ENCODE data around the gene APLN. TPM values are rescaled to one million over a fixed set of nuclear protein-coding genes. Genes with fewer than 3 reads are reported as not detected.

Gene APLN
- total RNA-seq, 1 donor from 2014 or later = 2.1 TPM

GRCh38 chrX:129653181-129653970 lies 1.4 kb downstream of the APLN start:
- Mint-ChIP-seq H3K27ac (ENCODE audit: unreplicated experiment) (peak overlapping the region; percentile 34), H3K36me3 (ENCODE audit: low read depth, unreplicated experiment) (no peaks in the 10 kb centered on the region), H3K4me1 (ENCODE audit: low read depth, unreplicated experiment) (no peaks in the 10 kb centered on the region), H3K4me3 (ENCODE audit: unreplicated experiment) (no peak overlapping the region), H3K27me3 (ENCODE audit: low read depth, unreplicated experiment) (peaks cover 44% of the 10 kb centered on the region), H3K9me3 (ENCODE audit: unreplicated experiment) (no peaks in the 10 kb centered on the region)
- FAIRE-seq (no peak), DNase-seq (ENCODE audit: low read depth) (no peak)
- peaks cover 3% of the 10 kb centered on the region for H3K27me3 ChIP-seq (ENCODE audit: insufficient read depth, low read length)
- no peak overlapping the region for H3K9ac ChIP-seq (ENCODE audit: low read length)
- H3K9me3 ChIP-seq (ENCODE audit: insufficient read depth, low read depth, low read length) = no peaks in the 10 kb centered on the region
- no peak overlapping the region for H3K27ac ChIP-seq (ENCODE audit: low read depth, low read length)
- peak overlapping the region; percentile 81 for H3K4me2 ChIP-seq (ENCODE audit: low read length)
- peaks cover 4% of the 10 kb centered on the region for H3K4me1 ChIP-seq (ENCODE audit: insufficient read depth, low read length)
- H4K20me1 ChIP-seq (ENCODE audit: insufficient read depth, low read length) = no peaks in the 10 kb centered on the region
- TF ChIP-seq EZH2 (IDR thresholded peaks at IDR 0.05; ENCODE audit: insufficient read depth, low read length) (no peak), CTCF (IDR thresholded peaks at IDR 0.05; ENCODE audit: insufficient read depth, low read depth, low read length) (no peak)
- no peak overlapping the region for H2AFZ ChIP-seq (ENCODE audit: low read depth, low read length)
- H3K79me2 ChIP-seq (ENCODE audit: insufficient read depth, low read length) = no peaks in the 10 kb centered on the region
- H3K4me3 ChIP-seq (ENCODE audit: insufficient read depth, low read depth, low read length) = no peak overlapping the region
- no peaks in the 10 kb centered on the region for H3K36me3 ChIP-seq (ENCODE audit: insufficient read depth, low read length)

GRCh38 chrX:129652565-129653169 lies 2.1 kb downstream of the APLN start:
- Mint-ChIP-seq H3K27me3 (ENCODE audit: low read depth, unreplicated experiment) (peaks cover 47% of the 10 kb centered on the region), H3K27ac (ENCODE audit: unreplicated experiment) (peak overlapping the region; percentile 34), H3K4me3 (ENCODE audit: unreplicated experiment) (no peak overlapping the region), H3K36me3 (ENCODE audit: low read depth, unreplicated experiment) (no peaks in the 10 kb centered on the region), H3K4me1 (ENCODE audit: low read depth, unreplicated experiment) (no peaks in the 10 kb centered on the region), H3K9me3 (ENCODE audit: unreplicated experiment) (no peaks in the 10 kb centered on the region)
- DNase-seq (ENCODE audit: low read depth) (no peak), FAIRE-seq (no peak)
- peaks cover 3% of the 10 kb centered on the region for H3K27me3 ChIP-seq (ENCODE audit: insufficient read depth, low read length)
- H3K9ac ChIP-seq (ENCODE audit: low read length) = no peak overlapping the region
- no peak overlapping the region for H3K4me3 ChIP-seq (ENCODE audit: insufficient read depth, low read depth, low read length)
- H3K4me2 ChIP-seq (ENCODE audit: low read length) = no peak overlapping the region
- H4K20me1 ChIP-seq (ENCODE audit: insufficient read depth, low read length) = no peaks in the 10 kb centered on the region
- no peak overlapping the region for H2AFZ ChIP-seq (ENCODE audit: low read depth, low read length)
- no peaks in the 10 kb centered on the region for H3K79me2 ChIP-seq (ENCODE audit: insufficient read depth, low read length)
- H3K36me3 ChIP-seq (ENCODE audit: insufficient read depth, low read length) = no peaks in the 10 kb centered on the region
- TF ChIP-seq CTCF (IDR thresholded peaks at IDR 0.05; ENCODE audit: insufficient read depth, low read depth, low read length) = no peak
- no peak for TF ChIP-seq EZH2 (IDR thresholded peaks at IDR 0.05; ENCODE audit: insufficient read depth, low read length)
- H3K27ac ChIP-seq (ENCODE audit: low read depth, low read length) = no peak overlapping the region
- no peaks in the 10 kb centered on the region for H3K9me3 ChIP-seq (ENCODE audit: insufficient read depth, low read depth, low read length)
- H3K4me1 ChIP-seq (ENCODE audit: insufficient read depth, low read length) = peaks cover 4% of the 10 kb centered on the region
